Stimulated activated CD4-positive, alpha-beta T cell treated with anti-CD3 and anti-CD28 coated beads, Interleukin-15, amount 100 ng/mL, for 24 hours (primary cell): ENCODE results near the gene RHBDD1.
A peak's percentile ranks its signal among the peaks of the same experiment; 100 is the strongest.

ENCODE experiments used
- DNase-seq: peaks from one replicate; pipeline ENCODE4 v3.0.0-alpha.2; 2020

Gene RHBDD1

GRCh38 chr2:226994775-226995174 is 158.9 kb downstream of the RHBDD1 start:
- DNase-seq, result no peak

- DNase-seq, result peak; percentile 77
These were observed 159.8 kb downstream of the RHBDD1 start for GRCh38 chr2:226995625-226996041.

GRCh38 chr2:226999661-227000060 is 163.8 kb downstream of the RHBDD1 start:
- DNase-seq, result no peak

- DNase-seq, result no peak
These were observed 164.3 kb downstream of the RHBDD1 start for GRCh38 chr2:227000123-227000522.

- no peak for DNase-seq
These were observed 168.6 kb downstream of the RHBDD1 start for GRCh38 chr2:227004482-227004881.

- DNase-seq, result no peak
These were observed 170.5 kb downstream of the RHBDD1 start for GRCh38 chr2:227006189-227006897.

- no peak for DNase-seq
These were observed 171.3 kb downstream of the RHBDD1 start for GRCh38 chr2:227007148-227007547.

GRCh38 chr2:227007940-227008339 is 172.1 kb downstream of the RHBDD1 start:
- DNase-seq, result no peak

- no peak for DNase-seq
These were observed 174.6 kb downstream of the RHBDD1 start for GRCh38 chr2:227010433-227010832.

GRCh38 chr2:227013330-227013729 is 177.5 kb downstream of the RHBDD1 start:
- no peak for DNase-seq

- no peak for DNase-seq
These were observed 178.0 kb downstream of the RHBDD1 start for GRCh38 chr2:227013881-227014280.

- DNase-seq, result no peak
These were observed 181.0 kb downstream of the RHBDD1 start for GRCh38 chr2:227016894-227017293.

- no peak for DNase-seq
These were observed 184.6 kb downstream of the RHBDD1 start for GRCh38 chr2:227020416-227020815.

GRCh38 chr2:227022608-227023007 is 186.8 kb downstream of the RHBDD1 start:
- no peak for DNase-seq

GRCh38 chr2:227025510-227025909 is 189.7 kb downstream of the RHBDD1 start:
- no peak for DNase-seq

- no peak for DNase-seq
These were observed 193.7 kb downstream of the RHBDD1 start for GRCh38 chr2:227029426-227030105.

- no peak for DNase-seq
These were observed 194.9 kb downstream of the RHBDD1 start for GRCh38 chr2:227030789-227031188.

- DNase-seq, result no peak
These were observed 195.5 kb downstream of the RHBDD1 start for GRCh38 chr2:227031379-227031778.

- DNase-seq, result peak; percentile 46
These were observed 197.8 kb downstream of the RHBDD1 start for GRCh38 chr2:227033471-227034148.

- DNase-seq, result no peak
These were observed 200.0 kb downstream of the RHBDD1 start for GRCh38 chr2:227035711-227036367.

GRCh38 chr2:227036527-227036926 is 200.7 kb downstream of the RHBDD1 start:
- DNase-seq, result no peak

GRCh38 chr2:227038550-227039189 is 202.8 kb downstream of the RHBDD1 start:
- DNase-seq, result no peak

GRCh38 chr2:227043981-227044380 is 208.1 kb downstream of the RHBDD1 start:
- no peak for DNase-seq
